Osteoblast (primary cell): Measurements from ENCODE around the gene CCDC138. TPM values are rescaled to one million over a fixed set of nuclear protein-coding genes. Genes with fewer than 3 reads are reported as not detected.

Experiments used
- DNase-seq: peaks from one replicate; pipeline ENCODE4 v3.0.0; 2011; ENCODE audit warnings: low spot score, mixed read lengths; ENCODE audit not compliant: insufficient read length; ENCODE audit errors: missing footprints
- H2AFZ ChIP-seq: 2 replicates; pipeline ENCODE4 v1.6.0; 2011; ENCODE audit warnings: mild to moderate bottlenecking, low read length
- H3K27ac ChIP-seq: 2 replicates; pipeline ENCODE4 v1.5.1; 2011; ENCODE audit warnings: mild to moderate bottlenecking, low read depth, low read length, moderate library complexity
- H3K27me3 ChIP-seq: 2 replicates; pipeline ENCODE4 v1.6.0; 2012; ENCODE audit warnings: mild to moderate bottlenecking, control low read depth, inconsistent platforms, low read length, moderate library complexity; ENCODE audit not compliant: insufficient read depth
- H3K36me3 ChIP-seq: 2 replicates; pipeline ENCODE4 v1.5.1; 2011; ENCODE audit warnings: mild to moderate bottlenecking, low read length, control low read depth, moderate library complexity; ENCODE audit not compliant: insufficient read depth
- H3K4me1 ChIP-seq: 2 replicates; pipeline ENCODE4 v1.5.1; 2011; ENCODE audit warnings: mild to moderate bottlenecking, low read length, control low read depth, moderate library complexity; ENCODE audit not compliant: insufficient read depth
- H3K4me2 ChIP-seq: 2 replicates; pipeline ENCODE4 v1.6.0; 2011; ENCODE audit warnings: mild to moderate bottlenecking, low read length; ENCODE audit not compliant: insufficient read depth
- H3K4me3 ChIP-seq: fragments of 200-600 bp; sonication (generic); 3 replicates; pipeline ENCODE4 v1.5.1; 2012; ENCODE audit warnings: mild to moderate bottlenecking, low read length, inconsistent platforms; ENCODE audit not compliant: insufficient read depth
- H3K79me2 ChIP-seq: 2 replicates; pipeline ENCODE4 v1.6.0; 2012; ENCODE audit warnings: mild to moderate bottlenecking, low read length, control low read depth, inconsistent platforms; ENCODE audit not compliant: insufficient read depth
- H3K9me3 ChIP-seq: 2 replicates; pipeline ENCODE4 v1.5.1; 2011; ENCODE audit warnings: low read depth, low read length, control low read depth
- H4K20me1 ChIP-seq: 2 replicates; pipeline ENCODE4 v1.6.0; 2012; ENCODE audit warnings: mild to moderate bottlenecking, low read length, control low read depth; ENCODE audit not compliant: insufficient read depth
- total RNA-seq: library from RNA; depleted of rRNA; stranded (reverse); fragments of >200 nt; gene quantifications from 2 replicates; pipeline ENCODE4 v1.2.3, GENCODE V29; 2012
- TF ChIP-seq, protein P1 (sequence below): IDR thresholded peaks from 2 replicates; pipeline ENCODE4 v1.5.1; 2011; ENCODE audit warnings: mild to moderate bottlenecking, low read depth, low read length, moderate library complexity; ENCODE audit errors: extremely low read depth

The CCDC138 gene
- total RNA-seq, 1 donor, result 5.1 TPM

DNA sequence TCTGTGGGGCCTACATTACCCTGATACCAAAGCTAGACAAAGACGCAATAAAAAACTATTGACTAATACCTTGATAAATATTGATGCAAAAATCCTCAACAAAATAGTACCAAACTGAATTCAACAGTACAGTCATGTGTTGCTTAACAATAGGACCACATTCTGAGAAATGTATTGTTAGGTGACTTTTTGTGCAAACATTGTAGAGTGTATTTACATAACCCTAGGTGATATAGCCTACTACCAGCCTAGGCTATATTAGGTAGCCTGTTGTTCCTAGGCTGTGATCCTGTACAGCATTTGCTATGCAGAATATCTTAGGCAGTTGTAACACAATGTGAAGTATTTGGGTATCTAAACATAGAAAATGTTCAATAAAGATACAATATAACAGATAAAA, 36.7 kb downstream of the CCDC138 start:
- no peak overlapping the region for H3K4me2 ChIP-seq
- no peak overlapping the region for H3K4me3 ChIP-seq
- no peaks in the 10 kb centered on the region for H3K79me2 ChIP-seq
- no peaks in the 10 kb centered on the region for H3K27me3 ChIP-seq
- no peaks in the 10 kb centered on the region for H4K20me1 ChIP-seq
- peaks cover 8% of the 10 kb centered on the region for H3K4me1 ChIP-seq
- H3K36me3 ChIP-seq, result peaks cover 2% of the 10 kb centered on the region
- no peak for DNase-seq
- TF ChIP-seq, protein P1, sequence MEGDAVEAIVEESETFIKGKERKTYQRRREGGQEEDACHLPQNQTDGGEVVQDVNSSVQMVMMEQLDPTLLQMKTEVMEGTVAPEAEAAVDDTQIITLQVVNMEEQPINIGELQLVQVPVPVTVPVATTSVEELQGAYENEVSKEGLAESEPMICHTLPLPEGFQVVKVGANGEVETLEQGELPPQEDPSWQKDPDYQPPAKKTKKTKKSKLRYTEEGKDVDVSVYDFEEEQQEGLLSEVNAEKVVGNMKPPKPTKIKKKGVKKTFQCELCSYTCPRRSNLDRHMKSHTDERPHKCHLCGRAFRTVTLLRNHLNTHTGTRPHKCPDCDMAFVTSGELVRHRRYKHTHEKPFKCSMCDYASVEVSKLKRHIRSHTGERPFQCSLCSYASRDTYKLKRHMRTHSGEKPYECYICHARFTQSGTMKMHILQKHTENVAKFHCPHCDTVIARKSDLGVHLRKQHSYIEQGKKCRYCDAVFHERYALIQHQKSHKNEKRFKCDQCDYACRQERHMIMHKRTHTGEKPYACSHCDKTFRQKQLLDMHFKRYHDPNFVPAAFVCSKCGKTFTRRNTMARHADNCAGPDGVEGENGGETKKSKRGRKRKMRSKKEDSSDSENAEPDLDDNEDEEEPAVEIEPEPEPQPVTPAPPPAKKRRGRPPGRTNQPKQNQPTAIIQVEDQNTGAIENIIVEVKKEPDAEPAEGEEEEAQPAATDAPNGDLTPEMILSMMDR, result no peak
- no peaks in the 10 kb centered on the region for H3K9me3 ChIP-seq
- H3K27ac ChIP-seq, result no peak overlapping the region
- no peak overlapping the region for H2AFZ ChIP-seq

DNA sequence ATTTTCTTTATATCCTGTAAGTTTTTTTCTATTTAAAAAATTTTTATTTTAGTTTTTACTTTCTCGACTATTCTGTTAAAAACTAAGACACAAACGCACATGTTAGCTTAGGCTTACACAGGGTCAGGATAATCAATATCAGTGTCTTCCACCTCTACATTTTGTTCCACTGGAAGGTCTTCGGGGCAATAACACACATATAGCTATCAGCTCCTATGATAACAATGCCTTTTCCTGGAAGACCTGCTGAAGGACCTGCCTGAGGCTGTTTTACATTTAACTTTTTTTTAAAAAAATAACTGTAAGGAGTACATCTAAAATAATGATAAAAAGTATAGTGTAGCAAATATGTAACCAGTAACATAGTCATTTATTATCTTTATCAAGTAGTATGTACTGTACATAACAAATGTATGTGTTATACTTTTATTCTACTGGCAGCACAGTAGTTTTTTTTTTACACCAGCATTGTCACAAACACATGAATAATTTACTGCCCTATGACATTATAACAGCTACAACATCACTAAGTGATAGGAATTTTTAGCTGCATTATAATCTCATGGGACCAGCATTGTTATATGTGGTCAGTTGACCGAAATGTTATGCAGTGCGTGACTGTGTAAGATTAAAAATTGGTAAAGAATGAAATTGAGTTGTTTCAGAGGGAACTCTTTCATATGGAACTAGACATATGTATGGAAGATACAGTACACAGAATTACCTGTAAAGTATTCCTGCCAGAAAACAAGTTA, 37.9 kb downstream of the CCDC138 start:
- no peaks in the 10 kb centered on the region for H3K27me3 ChIP-seq
- TF ChIP-seq, protein P1, result no peak
- H3K4me2 ChIP-seq, result no peak overlapping the region
- peaks cover 2% of the 10 kb centered on the region for H3K36me3 ChIP-seq
- no peak overlapping the region for H3K4me3 ChIP-seq
- H4K20me1 ChIP-seq, result no peaks in the 10 kb centered on the region
- no peak overlapping the region for H2AFZ ChIP-seq
- H3K4me1 ChIP-seq, result peaks cover 8% of the 10 kb centered on the region
- no peak overlapping the region for H3K27ac ChIP-seq
- H3K79me2 ChIP-seq, result no peaks in the 10 kb centered on the region
- no peaks in the 10 kb centered on the region for H3K9me3 ChIP-seq
- DNase-seq, result no peak

DNA sequence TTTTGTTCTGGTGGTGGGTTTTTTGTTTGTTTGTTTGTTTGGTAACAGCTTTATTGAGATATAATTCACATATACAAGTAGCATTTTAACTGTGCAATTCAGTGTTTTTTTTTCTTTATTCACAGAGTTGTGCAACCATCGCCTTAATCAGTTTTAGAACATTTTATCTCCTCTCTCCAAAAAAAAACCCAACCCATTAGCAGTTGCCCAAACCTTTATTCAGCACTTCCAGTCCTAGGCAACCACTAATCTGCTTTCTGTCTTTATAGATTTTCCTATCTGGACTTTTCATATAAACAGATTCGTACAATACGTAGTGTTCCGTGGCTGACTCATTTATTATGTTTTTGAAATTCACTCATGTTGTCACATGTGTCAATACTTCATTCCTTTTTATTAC, 38.7 kb downstream of the CCDC138 start:
- Histone ChIP-seq H3K9me3 (no peaks in the 10 kb centered on the region), H3K27ac (peak overlapping the region; percentile 4), H4K20me1 (no peaks in the 10 kb centered on the region), H3K4me3 (no peak overlapping the region), H3K36me3 (no peaks in the 10 kb centered on the region), H2AFZ (no peak overlapping the region), H3K4me2 (no peak overlapping the region), H3K79me2 (no peaks in the 10 kb centered on the region), H3K4me1 (peaks cover 8% of the 10 kb centered on the region), H3K27me3 (no peaks in the 10 kb centered on the region)
- no peak for DNase-seq
- TF ChIP-seq, protein P1, result no peak

DNA sequence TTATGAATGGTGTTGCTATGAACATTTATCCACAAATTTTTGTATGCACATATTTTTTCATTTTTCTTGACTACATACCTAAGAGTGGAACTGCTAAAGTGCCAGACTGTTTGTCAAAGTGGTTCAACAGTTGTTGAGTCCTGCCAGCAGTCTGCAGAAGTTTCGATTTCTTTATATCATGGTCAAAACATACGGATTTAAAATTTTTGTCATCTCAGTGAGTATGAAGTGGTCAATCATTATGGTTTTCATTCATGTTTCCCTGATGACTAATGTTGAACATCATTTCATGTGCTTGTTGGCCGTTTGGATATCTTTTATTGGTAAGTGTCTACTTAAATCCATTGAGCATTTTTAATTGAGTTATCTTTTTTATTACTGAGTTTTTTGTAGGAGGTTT, 39.2 kb downstream of the CCDC138 start:
- H3K4me2 ChIP-seq, result peak overlapping the region; percentile 34
- no peaks in the 10 kb centered on the region for H3K36me3 ChIP-seq
- no peak overlapping the region for H3K4me3 ChIP-seq
- H3K79me2 ChIP-seq, result no peaks in the 10 kb centered on the region
- no peak for DNase-seq
- no peaks in the 10 kb centered on the region for H3K9me3 ChIP-seq
- H4K20me1 ChIP-seq, result no peaks in the 10 kb centered on the region
- H3K4me1 ChIP-seq, result peaks cover 8% of the 10 kb centered on the region
- peak overlapping the region; percentile 4 for H3K27ac ChIP-seq
- TF ChIP-seq, protein P1, result no peak
- H3K27me3 ChIP-seq, result no peaks in the 10 kb centered on the region
- no peak overlapping the region for H2AFZ ChIP-seq
